NCI-H1092 treated with DMSO at 0.1 percent for 48 hours (cell line): Measurements from ENCODE around the gene C1orf210.

Source experiments
- DNase-seq: peaks from one replicate; lab custom pipeline; 2025; lab: John Stamatoyannopoulos, UW

Gene C1orf210

GRCh38 chr1:43247256-43247921, 38.0 kb downstream of the C1orf210 start:
- no peak for DNase-seq

- DNase-seq: no peak
Observed at GRCh38 chr1:43246466-43247213, 38.7 kb downstream of the C1orf210 start.

GRCh38 chr1:43243299-43243698, 42.1 kb downstream of the C1orf210 start:
- no peak for DNase-seq

GRCh38 chr1:43241413-43241836, 44.0 kb downstream of the C1orf210 start:
- DNase-seq: no peak

- no peak for DNase-seq
Observed at GRCh38 chr1:43239484-43239883, 45.9 kb downstream of the C1orf210 start.

GRCh38 chr1:43238991-43239469, 46.4 kb downstream of the C1orf210 start:
- DNase-seq: no peak

GRCh38 chr1:43238085-43238484, 47.3 kb downstream of the C1orf210 start:
- peak; percentile 50 for DNase-seq

GRCh38 chr1:43237121-43237520, 48.3 kb downstream of the C1orf210 start:
- DNase-seq: no peak

GRCh38 chr1:43235451-43236121, 49.8 kb downstream of the C1orf210 start:
- peak; percentile 4 for DNase-seq

- no peak for DNase-seq
Observed at GRCh38 chr1:43235040-43235439, 50.3 kb downstream of the C1orf210 start.

GRCh38 chr1:43234267-43234666, 51.1 kb downstream of the C1orf210 start:
- DNase-seq: no peak

GRCh38 chr1:43233631-43234030, 51.8 kb downstream of the C1orf210 start:
- no peak for DNase-seq

GRCh38 chr1:43232482-43232881, 52.9 kb downstream of the C1orf210 start:
- no peak for DNase-seq

- no peak for DNase-seq
Observed at GRCh38 chr1:43232074-43232473, 53.3 kb downstream of the C1orf210 start.
